Measurements from ENCODE around the gene USHBP1. TPM values are rescaled to one million over a fixed set of nuclear protein-coding genes. Genes with fewer than 3 reads are reported as not detected.

Gene USHBP1
- total and polyA plus RNA-seq, 5 donors from 2014 or later, result not detected

DNA sequence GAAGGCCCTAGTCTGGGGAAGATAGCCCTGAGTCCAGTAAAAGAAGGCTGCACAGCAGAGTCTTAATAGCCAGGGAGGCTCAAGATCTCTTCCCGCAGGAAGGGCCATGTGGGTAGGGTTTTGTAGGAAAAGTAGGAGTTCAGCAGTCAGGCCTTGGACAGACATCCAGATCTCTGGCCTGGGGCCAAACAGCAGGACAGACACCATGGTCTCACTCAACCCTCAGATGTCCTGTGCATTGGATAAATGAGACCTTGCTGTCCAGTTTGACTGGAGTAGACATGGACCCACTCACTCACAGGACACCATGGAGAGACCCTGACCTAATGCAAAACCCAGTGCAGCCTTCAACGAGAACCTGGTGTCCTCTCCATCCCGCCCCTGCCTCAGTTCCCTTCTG lies 34.7 kb downstream of the USHBP1 start:
- Mint-ChIP-seq H3K27ac (no peak overlapping the region), H3K9me3 (no peaks in the 10 kb centered on the region), H3K27me3 (peaks cover 5% of the 10 kb centered on the region), H3K4me3 (peak overlapping the region in 1 of 4 donors; percentile 48), H3K36me3 (no peaks in the 10 kb centered on the region), H3K4me1 (peaks cover 0 to 36% (median 10%) of the 10 kb centered on the region in 4 donors)
- ATAC-seq (ENCODE audit: low read depth in 2 of 2) (no peak), DNase-seq (no peak)
- Histone ChIP-seq H3K27ac (ENCODE audit: insufficient read depth, low read length, poor library complexity, severe bottlenecking) (no peak overlapping the region), H3K9me3 (ENCODE audit: control insufficient read depth in 2 of 2, low read length in 2 of 2) (no peaks in the 10 kb centered on the region), H3K4me3 (ENCODE audit: low read depth, low read length) (no peak overlapping the region), H3K36me3 (ENCODE audit: control insufficient read depth, insufficient read depth, low read length) (peaks cover 6% of the 10 kb centered on the region), H3K27me3 (ENCODE audit: control insufficient read depth, insufficient read depth, low read length) (no peaks in the 10 kb centered on the region), H3K4me1 (ENCODE audit: control insufficient read depth, insufficient read depth, low read length, poor library complexity, severe bottlenecking) (peaks cover 23% of the 10 kb centered on the region)

DNA sequence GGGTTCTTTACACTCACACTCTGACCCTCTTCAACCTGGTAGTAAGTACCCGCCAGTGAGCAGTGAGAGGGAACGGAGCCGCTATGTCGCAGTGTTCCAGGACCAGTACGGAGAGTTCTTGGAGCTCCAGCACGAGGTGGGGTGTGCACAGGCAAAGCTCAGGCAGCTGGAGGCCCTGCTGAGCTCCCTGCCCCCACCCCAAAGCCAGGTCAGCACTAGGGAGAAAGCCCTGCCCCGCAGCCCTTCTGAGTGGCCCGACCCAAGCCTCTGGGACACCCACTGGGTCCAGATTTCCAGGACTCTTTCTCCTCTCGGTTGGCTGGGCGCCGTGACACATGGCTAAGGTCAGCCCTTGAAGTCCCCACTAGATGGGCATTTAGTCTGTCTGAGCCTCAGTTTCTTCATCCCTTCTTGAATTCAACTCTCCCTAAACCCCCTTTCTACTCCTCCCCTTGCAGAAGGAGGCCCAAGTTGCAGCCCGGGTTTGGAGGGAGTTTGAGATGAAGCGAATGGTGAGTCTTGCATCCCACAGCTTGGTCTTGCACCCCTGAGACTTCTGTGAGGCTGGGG lies 36.7 kb downstream of the USHBP1 start:
- no peaks in the 10 kb centered on the region for H3K9me3 ChIP-seq (ENCODE audit: control insufficient read depth in 2 of 2, low read length in 2 of 2)
- Mint-ChIP-seq H3K27ac (no peak overlapping the region), H3K4me3 (peak overlapping the region in 3 of 4 donors; percentile 90 to 96 (median 91)), H3K36me3 (no peaks in the 10 kb centered on the region), H3K9me3 (no peaks in the 10 kb centered on the region), H3K4me1 (peaks cover 0 to 22% (median 10%) of the 10 kb centered on the region in 4 donors), H3K27me3 (peaks cover 5% of the 10 kb centered on the region)
- H3K36me3 ChIP-seq (ENCODE audit: control insufficient read depth, insufficient read depth, low read length), result peaks cover 6% of the 10 kb centered on the region
- H3K27ac ChIP-seq (ENCODE audit: insufficient read depth, low read length, poor library complexity, severe bottlenecking), result no peak overlapping the region
- peaks cover 17% of the 10 kb centered on the region for H3K4me1 ChIP-seq (ENCODE audit: control insufficient read depth, insufficient read depth, low read length, poor library complexity, severe bottlenecking)
- no peak overlapping the region for H3K4me3 ChIP-seq (ENCODE audit: low read depth, low read length)
- H3K27me3 ChIP-seq (ENCODE audit: control insufficient read depth, insufficient read depth, low read length), result no peaks in the 10 kb centered on the region
- ATAC-seq (ENCODE audit: low read depth in 2 of 2) (no peak), DNase-seq (no peak)

DNA sequence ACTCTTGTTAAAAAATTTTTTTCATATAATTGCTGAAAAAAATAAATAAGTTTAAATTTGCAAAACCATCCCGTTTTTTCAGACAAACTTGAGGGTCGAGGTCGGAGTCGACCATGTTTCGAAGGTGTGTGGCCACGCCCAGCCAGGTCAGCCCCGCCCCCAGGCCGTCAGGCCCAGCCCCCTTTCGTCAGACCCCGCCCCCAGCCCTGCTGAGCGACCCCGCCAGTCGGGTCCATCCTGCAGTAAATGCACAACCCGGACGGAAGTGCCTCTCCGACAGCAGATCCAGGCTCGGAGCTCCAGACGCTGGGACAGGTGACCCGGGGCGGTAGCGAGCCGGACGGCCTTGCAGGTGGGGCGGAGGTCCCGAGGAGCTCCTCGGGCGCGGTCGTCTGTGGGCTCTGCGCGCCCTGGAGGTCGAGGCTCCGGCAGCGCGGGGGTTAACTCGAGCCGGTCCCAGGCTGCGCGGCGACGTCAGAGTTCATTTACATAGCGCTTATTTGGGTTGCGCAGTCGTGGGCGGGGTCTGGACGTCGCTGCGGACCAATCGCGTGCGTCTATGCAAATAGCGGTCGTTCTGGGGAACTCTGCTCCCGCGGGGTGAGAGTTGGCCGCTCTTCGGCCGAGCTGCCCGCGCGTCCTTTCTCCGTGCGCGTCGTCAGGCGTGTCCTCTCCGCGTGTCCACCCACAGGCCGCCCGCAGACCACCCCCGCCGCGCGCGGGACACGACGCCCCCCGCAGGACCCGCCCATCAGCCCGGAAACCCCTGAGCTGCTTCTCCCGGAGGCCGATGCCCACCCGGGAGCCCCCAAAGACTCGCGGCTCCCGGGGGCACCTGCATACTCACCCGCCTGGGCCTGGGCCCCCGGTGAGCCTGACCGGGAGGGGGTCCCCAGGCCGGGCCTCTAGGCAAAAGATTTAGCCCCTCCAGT lies 38.3 kb downstream of the USHBP1 start, which contains the start of gene OCEL1:
Gene OCEL1, plus strand, starts transcription at position 225 of the 932 bp plus-strand sequence. Its CDS starts 22 bp downstream, at position 247.
- peak within 1 kb of the TSS; percentile 95 to 99 (median 96) for H3K27ac Mint-ChIP-seq
- peaks cover 0 to 22% (median 10%) of the 10 kb centered on the region in 4 donors for H3K4me1 Mint-ChIP-seq
- H3K36me3 ChIP-seq (ENCODE audit: control insufficient read depth, insufficient read depth, low read length), result no peaks in the 10 kb centered on the region
- no peaks in the 10 kb centered on the region for H3K9me3 Mint-ChIP-seq
- H3K27me3 ChIP-seq (ENCODE audit: control insufficient read depth, insufficient read depth, low read length), result no peaks in the 10 kb centered on the region
- peak within 1 kb of the TSS; percentile 88 for H3K27ac ChIP-seq (ENCODE audit: insufficient read depth, low read length, poor library complexity, severe bottlenecking)
- peaks cover 5% of the 10 kb centered on the region for H3K27me3 Mint-ChIP-seq
- ATAC-seq (ENCODE audit: low read depth in 2 of 2) (peak; percentile 90), DNase-seq (peak; percentile 95 to 98 (median 97))
- peaks cover 17% of the 10 kb centered on the region for H3K4me1 ChIP-seq (ENCODE audit: control insufficient read depth, insufficient read depth, low read length, poor library complexity, severe bottlenecking)
- no peaks in the 10 kb centered on the region for H3K36me3 Mint-ChIP-seq
- no peaks in the 10 kb centered on the region for H3K9me3 ChIP-seq (ENCODE audit: control insufficient read depth in 2 of 2, low read length in 2 of 2)
- peak within 1 kb of the TSS; percentile 90 to 97 (median 94) for H3K4me3 Mint-ChIP-seq
- H3K4me3 ChIP-seq (ENCODE audit: low read depth, low read length), result peak within 1 kb of the TSS; percentile 79

DNA sequence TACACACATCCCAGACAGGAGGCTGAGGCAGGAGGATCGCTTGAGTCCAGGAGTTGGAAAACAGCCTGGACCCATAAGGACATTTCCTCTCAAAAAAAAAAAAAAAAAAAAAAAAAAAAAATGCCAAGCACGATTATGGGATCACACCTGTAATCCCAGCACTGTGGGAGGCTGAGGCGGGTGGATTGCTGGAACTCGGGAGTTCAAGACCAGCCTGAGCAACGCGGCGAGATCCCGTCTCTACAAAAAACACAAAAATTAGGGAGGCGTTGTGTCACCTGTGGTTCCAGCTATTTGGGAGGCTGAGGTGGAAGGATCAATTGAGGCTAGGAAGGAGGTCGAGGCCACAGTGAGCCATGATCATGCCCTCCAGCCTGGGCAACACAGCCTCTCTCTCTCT lies 39.5 kb downstream of the USHBP1 start:
- H3K27me3 Mint-ChIP-seq, result peaks cover 5% of the 10 kb centered on the region
- DNase-seq (no peak), ATAC-seq (ENCODE audit: low read depth in 2 of 2) (no peak)
- H3K36me3 Mint-ChIP-seq, result no peaks in the 10 kb centered on the region
- Histone ChIP-seq H3K27ac (ENCODE audit: insufficient read depth, low read length, poor library complexity, severe bottlenecking) (no peak overlapping the region), H3K9me3 (ENCODE audit: control insufficient read depth in 2 of 2, low read length in 2 of 2) (no peaks in the 10 kb centered on the region), H3K4me3 (ENCODE audit: low read depth, low read length) (no peak overlapping the region), H3K27me3 (ENCODE audit: control insufficient read depth, insufficient read depth, low read length) (no peaks in the 10 kb centered on the region), H3K36me3 (ENCODE audit: control insufficient read depth, insufficient read depth, low read length) (no peaks in the 10 kb centered on the region), H3K4me1 (ENCODE audit: control insufficient read depth, insufficient read depth, low read length, poor library complexity, severe bottlenecking) (peaks cover 17% of the 10 kb centered on the region)
- H3K4me1 Mint-ChIP-seq, result peaks cover 0 to 22% (median 10%) of the 10 kb centered on the region in 4 donors
- H3K9me3 Mint-ChIP-seq, result no peaks in the 10 kb centered on the region
- peak overlapping the region in 1 of 3 donors; percentile 95 for H3K27ac Mint-ChIP-seq
- peak overlapping the region in 3 of 4 donors; percentile 73 to 91 (median 90) for H3K4me3 Mint-ChIP-seq

DNA sequence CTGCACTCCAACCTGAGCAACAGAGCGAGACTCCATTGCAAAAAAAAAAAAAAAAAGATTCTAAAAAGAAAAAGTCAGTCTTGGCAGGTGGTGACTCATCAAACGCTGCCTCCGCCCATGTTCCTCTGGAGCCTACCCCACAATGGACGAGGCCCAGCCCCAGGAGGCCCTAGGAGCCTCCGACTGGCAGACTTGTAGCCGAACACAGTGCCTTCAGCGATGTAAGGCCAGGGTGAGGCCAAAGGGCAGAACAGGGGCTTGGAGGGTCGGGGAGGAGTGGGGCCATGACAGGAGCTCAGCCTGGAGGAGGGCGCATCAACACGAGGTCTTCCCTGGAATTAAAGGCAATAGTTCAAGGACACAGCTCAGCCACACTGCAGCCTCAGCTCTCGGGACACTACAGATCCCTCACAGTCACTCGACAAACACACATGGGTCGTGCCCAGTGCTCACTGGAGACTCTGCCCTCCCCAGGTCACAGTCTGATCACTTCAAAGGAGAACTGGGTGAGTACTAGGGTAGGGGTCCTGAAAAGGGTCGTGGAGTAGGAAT lies 44.3 kb downstream of the USHBP1 start:
- ATAC-seq (ENCODE audit: low read depth in 2 of 2) (no peak), DNase-seq (no peak)
- Histone ChIP-seq H3K4me1 (ENCODE audit: control insufficient read depth, insufficient read depth, low read length, poor library complexity, severe bottlenecking) (peaks cover 12% of the 10 kb centered on the region), H3K27ac (ENCODE audit: insufficient read depth, low read length, poor library complexity, severe bottlenecking) (no peak overlapping the region), H3K36me3 (ENCODE audit: control insufficient read depth, insufficient read depth, low read length) (peaks cover 12% of the 10 kb centered on the region), H3K9me3 (ENCODE audit: control insufficient read depth in 2 of 2, low read length in 2 of 2) (no peaks in the 10 kb centered on the region), H3K4me3 (ENCODE audit: low read depth, low read length) (no peak overlapping the region), H3K27me3 (ENCODE audit: control insufficient read depth, insufficient read depth, low read length) (no peaks in the 10 kb centered on the region)
- peaks cover under 1 to 9% (median 4%) of the 10 kb centered on the region in 4 donors for H3K4me1 Mint-ChIP-seq
- peak overlapping the region in 1 of 4 donors; percentile 75 for H3K4me3 Mint-ChIP-seq
- no peaks in the 10 kb centered on the region for H3K27me3 Mint-ChIP-seq
- no peak overlapping the region for H3K27ac Mint-ChIP-seq
- no peaks in the 10 kb centered on the region for H3K9me3 Mint-ChIP-seq
- peaks cover 18% of the 10 kb centered on the region for H3K36me3 Mint-ChIP-seq

DNA sequence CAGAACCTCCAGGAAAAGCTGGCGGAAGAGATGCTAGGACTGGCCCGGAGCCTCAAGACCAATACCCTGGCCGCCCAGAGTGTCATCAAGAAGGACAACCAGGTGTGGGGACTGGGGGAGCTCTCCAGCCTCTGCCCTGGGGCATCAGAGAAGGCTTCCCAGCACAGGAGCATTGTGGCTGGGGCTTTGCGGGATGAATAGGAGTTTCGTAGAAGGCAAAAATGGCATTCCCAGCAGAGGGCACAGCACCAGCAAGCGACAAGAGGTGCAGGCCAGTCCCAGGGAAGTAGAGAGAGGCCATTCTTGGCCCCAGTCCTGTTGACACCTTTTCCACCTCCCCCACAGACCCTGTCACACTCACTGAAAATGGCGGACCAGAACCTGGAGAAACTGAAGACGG lies 45.3 kb downstream of the USHBP1 start:
- Histone ChIP-seq H3K4me3 (ENCODE audit: low read depth, low read length) (no peak overlapping the region), H3K4me1 (ENCODE audit: control insufficient read depth, insufficient read depth, low read length, poor library complexity, severe bottlenecking) (peaks cover 18% of the 10 kb centered on the region), H3K27me3 (ENCODE audit: control insufficient read depth, insufficient read depth, low read length) (no peaks in the 10 kb centered on the region), H3K9me3 (ENCODE audit: control insufficient read depth in 2 of 2, low read length in 2 of 2) (no peaks in the 10 kb centered on the region), H3K27ac (ENCODE audit: insufficient read depth, low read length, poor library complexity, severe bottlenecking) (no peak overlapping the region), H3K36me3 (ENCODE audit: control insufficient read depth, insufficient read depth, low read length) (peaks cover 12% of the 10 kb centered on the region)
- Mint-ChIP-seq H3K9me3 (no peaks in the 10 kb centered on the region), H3K36me3 (peaks cover 21% of the 10 kb centered on the region), H3K27ac (no peak overlapping the region), H3K4me1 (peaks cover 3 to 19% (median 10%) of the 10 kb centered on the region in 4 donors), H3K4me3 (peak overlapping the region in 1 of 4 donors; percentile 86), H3K27me3 (peaks cover 5% of the 10 kb centered on the region)
- no peak for ATAC-seq (ENCODE audit: low read depth in 2 of 2)
- DNase-seq, result no peak

DNA sequence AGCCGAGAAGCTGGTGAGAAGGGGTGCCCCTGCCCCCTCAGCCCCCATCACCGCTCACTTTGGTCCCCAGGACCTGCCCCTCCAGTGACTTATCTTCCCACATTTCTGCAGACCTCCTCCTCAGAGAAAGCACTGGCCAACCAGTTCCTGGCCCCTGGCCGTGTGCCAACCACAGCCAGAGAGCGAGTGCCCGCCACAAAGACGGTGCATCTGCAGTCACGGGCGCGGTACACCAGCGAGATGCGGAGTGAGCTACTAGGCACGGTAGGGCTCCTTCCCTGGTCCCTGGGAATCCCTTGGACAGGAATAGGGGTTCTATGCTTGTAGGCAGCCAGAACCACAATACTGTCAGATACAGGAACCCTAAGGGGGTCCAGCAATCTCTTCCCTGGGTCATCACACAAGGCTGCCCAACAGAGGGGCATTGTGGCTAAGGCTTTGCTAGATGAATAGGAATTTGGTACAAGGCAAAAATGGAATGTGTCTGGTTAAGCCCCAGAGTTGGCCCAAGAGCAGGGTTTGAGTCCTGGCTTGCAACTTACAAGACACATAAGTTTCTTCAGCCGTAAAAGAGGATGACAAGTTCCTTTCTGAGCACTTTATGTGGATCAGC lies 48.4 kb downstream of the USHBP1 start:
- Histone ChIP-seq H3K4me1 (ENCODE audit: control insufficient read depth, insufficient read depth, low read length, poor library complexity, severe bottlenecking) (peaks cover 18% of the 10 kb centered on the region), H3K36me3 (ENCODE audit: control insufficient read depth, insufficient read depth, low read length) (peaks cover 19% of the 10 kb centered on the region), H3K9me3 (ENCODE audit: control insufficient read depth in 2 of 2, low read length in 2 of 2) (no peaks in the 10 kb centered on the region), H3K27ac (ENCODE audit: insufficient read depth, low read length, poor library complexity, severe bottlenecking) (peak overlapping the region; percentile 92), H3K27me3 (ENCODE audit: control insufficient read depth, insufficient read depth, low read length) (no peaks in the 10 kb centered on the region), H3K4me3 (ENCODE audit: low read depth, low read length) (no peak overlapping the region)
- no peak for ATAC-seq (ENCODE audit: low read depth in 2 of 2)
- peak overlapping the region; percentile 90 to 94 (median 92) for H3K4me3 Mint-ChIP-seq
- H3K9me3 Mint-ChIP-seq, result no peaks in the 10 kb centered on the region
- H3K27ac Mint-ChIP-seq, result peak overlapping the region; percentile 93 to 97 (median 95)
- no peak for DNase-seq
- peaks cover 29% of the 10 kb centered on the region for H3K36me3 Mint-ChIP-seq
- H3K4me1 Mint-ChIP-seq, result peaks cover 3 to 20% (median 10%) of the 10 kb centered on the region in 4 donors
- peaks cover 5% of the 10 kb centered on the region for H3K27me3 Mint-ChIP-seq
